Measurements from ENCODE around the gene CDCA4.

GRCh38 chr14:104974665-104975390 is 46.1 kb downstream of the CDCA4 start:
- TF ChIP-seq EP300 (IDR thresholded peaks at IDR 0.05): no peak
- no peak for TF ChIP-seq POLR2A (IDR thresholded peaks at IDR 0.05; ENCODE audit: low read depth)
- TF ChIP-seq POLR2AphosphoS5 (IDR thresholded peaks at IDR 0.05): no peak
- TF ChIP-seq CTCF (IDR thresholded peaks at IDR 0.05): no peak

All from esophagus muscularis mucosa (tissue), 4 donors.